Ascending aorta (tissue), 2 donors: ENCODE results near the gene TSC22D3. TPM values are rescaled to one million over a fixed set of nuclear protein-coding genes. Genes with fewer than 3 reads are reported as not detected.

ENCODE experiments used
- DNase-seq, 2 donors: peaks; one replicate each; pipeline ENCODE4 v3.0.0-alpha.2; 2019; ENCODE audit warnings: low spot score in 2 of 2
- H3K27ac ChIP-seq, 2 donors: fragments of 200-600 bp; sonication (generic); one replicate each; pipeline ENCODE4 v1.5.1; 2016 to 2017; ENCODE audit warnings: mild to moderate bottlenecking in 1 of 2
- H3K27me3 ChIP-seq: fragments of 200-600 bp; sonication (generic); one replicate; pipeline ENCODE4 v1.5.1; 2017
- H3K36me3 ChIP-seq, 2 donors: fragments of 200-600 bp; sonication (generic); one replicate each; pipeline ENCODE4 v1.5.1; 2016
- H3K4me1 ChIP-seq, 2 donors: fragments of 200-600 bp; sonication (generic); one replicate each; pipeline ENCODE4 v1.5.1; 2016 to 2017; ENCODE audit warnings: mild to moderate bottlenecking in 1 of 2
- H3K4me3 ChIP-seq, 2 donors: fragments of 200-600 bp; sonication (generic); one replicate each; pipeline ENCODE4 v1.5.1; 2016 to 2017; ENCODE audit warnings: mild to moderate bottlenecking in 1 of 2
- H3K9me3 ChIP-seq, 2 donors: fragments of 200-600 bp; sonication (generic); one replicate each; pipeline ENCODE4 v1.5.1; 2016
- intact Hi-C: fragments of 100-400 bp; cut with DNase I; formaldehyde crosslinking; loops from one replicate; pipeline ENCODE4 v1.15.1; 2023
- total RNA-seq: library from RNA; depleted of rRNA; stranded (reverse); fragments of >200 nt; gene quantifications from one replicate; pipeline ENCODE4 v1.1.0, GENCODE V29; 2016
- TF ChIP-seq, protein P1 (sequence below), 3 experiments: fragments of 200-600 bp in 2 of 3; fragments of 450-650 bp in 1 of 3; sonication (generic) in 2 of 3; IDR thresholded peaks; one replicate each; pipeline ENCODE4 v1.5.1; 2016 to 2019; ENCODE audit warnings: antibody characterized with exemption in 3 of 3, mild to moderate bottlenecking in 1 of 3, moderate library complexity in 1 of 3

The TSC22D3 gene
- total RNA-seq, 1 donor from 2014 or later, result 630 TPM

DNA sequence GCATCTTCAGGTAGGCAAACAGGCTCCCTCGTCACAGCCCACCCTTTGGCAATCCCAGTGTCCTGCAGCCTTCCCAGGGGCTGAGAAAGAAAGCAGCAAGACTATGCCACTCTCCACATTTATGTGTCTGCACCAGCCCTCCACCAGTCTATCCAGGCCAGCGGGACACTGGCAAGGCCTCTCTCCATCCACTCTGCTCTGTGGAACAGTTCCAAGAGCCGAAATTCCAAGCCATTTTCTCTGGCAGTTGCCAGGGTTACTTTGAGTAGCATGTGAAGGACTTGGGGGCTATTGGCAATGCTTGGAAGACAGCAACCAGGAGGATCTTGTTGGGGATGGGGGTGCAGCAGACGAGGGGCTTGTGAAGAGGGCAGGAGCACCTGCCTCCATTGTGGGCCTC, 52.1 kb downstream of the TSC22D3 start:
- H3K9me3 ChIP-seq, result no peaks in the 10 kb centered on the region
- intact Hi-C loops, result no loop called here
- DNase-seq, result no peak
- peaks cover 0 to 11% of the 10 kb centered on the region in 2 donors for H3K4me1 ChIP-seq
- no peak overlapping the region for H3K27ac ChIP-seq
- TF ChIP-seq, protein P1, sequence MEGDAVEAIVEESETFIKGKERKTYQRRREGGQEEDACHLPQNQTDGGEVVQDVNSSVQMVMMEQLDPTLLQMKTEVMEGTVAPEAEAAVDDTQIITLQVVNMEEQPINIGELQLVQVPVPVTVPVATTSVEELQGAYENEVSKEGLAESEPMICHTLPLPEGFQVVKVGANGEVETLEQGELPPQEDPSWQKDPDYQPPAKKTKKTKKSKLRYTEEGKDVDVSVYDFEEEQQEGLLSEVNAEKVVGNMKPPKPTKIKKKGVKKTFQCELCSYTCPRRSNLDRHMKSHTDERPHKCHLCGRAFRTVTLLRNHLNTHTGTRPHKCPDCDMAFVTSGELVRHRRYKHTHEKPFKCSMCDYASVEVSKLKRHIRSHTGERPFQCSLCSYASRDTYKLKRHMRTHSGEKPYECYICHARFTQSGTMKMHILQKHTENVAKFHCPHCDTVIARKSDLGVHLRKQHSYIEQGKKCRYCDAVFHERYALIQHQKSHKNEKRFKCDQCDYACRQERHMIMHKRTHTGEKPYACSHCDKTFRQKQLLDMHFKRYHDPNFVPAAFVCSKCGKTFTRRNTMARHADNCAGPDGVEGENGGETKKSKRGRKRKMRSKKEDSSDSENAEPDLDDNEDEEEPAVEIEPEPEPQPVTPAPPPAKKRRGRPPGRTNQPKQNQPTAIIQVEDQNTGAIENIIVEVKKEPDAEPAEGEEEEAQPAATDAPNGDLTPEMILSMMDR (IDR thresholded peaks at IDR 0.05), result no peak
- no peak overlapping the region for H3K4me3 ChIP-seq
- no peaks in the 10 kb centered on the region for H3K27me3 ChIP-seq
- H3K36me3 ChIP-seq, result no peaks in the 10 kb centered on the region

DNA sequence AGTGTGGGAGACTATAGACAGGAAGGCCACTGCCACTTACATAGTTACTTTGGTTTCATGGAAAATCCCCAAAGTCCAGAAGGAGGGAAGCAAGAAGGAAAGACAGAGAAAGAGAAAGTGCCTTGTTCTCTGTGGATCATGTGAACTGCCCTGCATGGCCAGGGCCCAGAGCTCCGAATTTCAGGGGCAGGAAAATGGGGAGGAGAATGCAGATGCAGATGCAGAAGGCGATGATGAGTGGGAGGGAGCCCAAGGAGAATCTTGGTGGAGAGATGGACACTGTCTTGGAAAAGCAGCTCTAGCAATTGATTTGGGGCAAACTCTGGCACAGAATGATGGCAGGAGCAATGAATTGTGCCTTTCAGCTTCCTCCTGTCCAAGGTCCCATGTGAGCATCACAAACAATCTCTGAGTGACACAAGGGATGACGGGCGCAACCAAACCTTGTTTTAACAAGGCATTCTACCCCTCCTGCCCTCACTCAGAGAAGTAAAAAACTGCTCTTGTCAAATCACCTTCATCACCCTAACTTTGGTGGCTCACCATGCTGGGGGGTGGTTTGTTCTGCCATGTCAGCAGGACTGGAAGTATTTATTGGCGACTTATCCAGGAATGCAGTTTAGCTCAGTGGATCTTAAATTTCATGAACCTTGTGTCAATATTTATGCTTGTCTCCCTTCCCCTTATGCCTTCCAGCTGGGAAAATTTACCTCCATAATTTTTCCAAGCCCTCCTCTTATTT, 53.5 kb downstream of the TSC22D3 start:
- TF ChIP-seq, protein P1 (IDR thresholded peaks at IDR 0.05), result no peak
- no peak overlapping the region for H3K4me3 ChIP-seq
- intact Hi-C loops, result no loop called here

DNA sequence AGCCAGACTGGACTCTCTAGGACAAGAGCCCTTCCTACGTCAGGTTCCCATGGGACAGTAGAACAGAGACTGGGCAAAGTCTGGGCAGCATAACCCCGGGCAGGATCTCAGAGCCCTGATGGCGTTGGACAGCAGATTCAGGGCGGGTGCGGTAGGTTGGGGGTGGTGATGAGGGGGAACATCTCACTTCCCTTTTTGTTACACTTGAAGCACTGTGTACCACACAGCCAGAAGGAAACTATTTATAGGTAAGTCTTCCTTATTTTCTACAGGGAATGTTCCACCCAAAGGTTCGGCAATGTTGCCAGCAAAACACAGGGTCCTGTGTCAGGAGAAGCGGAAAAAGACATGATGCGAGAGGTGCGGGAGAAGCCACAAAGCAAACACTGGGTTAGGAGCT, 54.3 kb downstream of the TSC22D3 start:
- H3K27me3 ChIP-seq, result no peaks in the 10 kb centered on the region
- H3K36me3 ChIP-seq, result peaks cover 0 to 1% of the 10 kb centered on the region in 2 donors
- H3K27ac ChIP-seq, result peak overlapping the region; percentile 12 to 32
- TF ChIP-seq, protein P1 (IDR thresholded peaks at IDR 0.05), result no peak
- intact Hi-C loops, result no loop called here
- no peaks in the 10 kb centered on the region for H3K9me3 ChIP-seq
- no peak for DNase-seq
- no peak overlapping the region for H3K4me3 ChIP-seq
- peaks cover 0 to 4% of the 10 kb centered on the region in 2 donors for H3K4me1 ChIP-seq

More for the DNA sequence above, 53.5 kb downstream of the TSC22D3 start:
- no peaks in the 10 kb centered on the region for H3K36me3 ChIP-seq
- DNase-seq, result no peak
- H3K9me3 ChIP-seq, result no peaks in the 10 kb centered on the region
- peaks cover 0 to 10% of the 10 kb centered on the region in 2 donors for H3K4me1 ChIP-seq
- H3K27me3 ChIP-seq, result no peaks in the 10 kb centered on the region
- peak overlapping the region; percentile 12 to 32 for H3K27ac ChIP-seq

DNA sequence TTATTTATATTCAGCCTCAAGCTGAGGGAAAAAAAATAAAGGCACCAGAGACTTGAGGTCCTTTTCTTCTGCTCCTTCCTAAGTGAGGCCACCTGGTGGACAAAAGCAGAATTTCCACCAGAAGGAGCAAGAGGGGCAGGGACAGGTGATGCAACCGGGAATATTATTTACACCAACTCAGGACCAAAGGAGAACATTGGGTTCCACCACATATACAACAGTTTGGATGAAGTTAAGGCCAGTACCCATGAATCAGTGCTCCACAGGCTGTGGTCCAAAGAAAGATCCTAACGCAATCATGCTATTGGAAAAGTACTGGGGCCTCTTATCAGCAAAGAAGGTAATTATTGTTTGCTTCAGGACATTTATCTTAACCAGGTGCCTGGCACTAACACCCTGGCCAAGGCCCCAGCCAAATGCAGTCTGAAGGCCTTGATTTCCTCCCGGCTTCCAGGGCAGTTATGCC, 57.4 kb downstream of the TSC22D3 start:
- H3K4me3 ChIP-seq, result peak overlapping the region in 1 of 2 donors; percentile 87
- H3K27ac ChIP-seq, result peak overlapping the region; percentile 24 to 96
- peaks cover 0 to 4% of the 10 kb centered on the region in 2 donors for H3K4me1 ChIP-seq
- peak; percentile 47 to 94 for DNase-seq
- H3K27me3 ChIP-seq, result no peaks in the 10 kb centered on the region
- TF ChIP-seq, protein P1 (IDR thresholded peaks at IDR 0.05), result peak; percentile 78 to 79 (median 79)
- H3K9me3 ChIP-seq, result no peaks in the 10 kb centered on the region
- intact Hi-C loops, result loop anchor here (5.0 kb wide), 1 partner anchor 61 kb away; no protein-coding TSS in a partner anchor
- peaks cover 11 to 32% of the 10 kb centered on the region in 2 donors for H3K36me3 ChIP-seq

DNA sequence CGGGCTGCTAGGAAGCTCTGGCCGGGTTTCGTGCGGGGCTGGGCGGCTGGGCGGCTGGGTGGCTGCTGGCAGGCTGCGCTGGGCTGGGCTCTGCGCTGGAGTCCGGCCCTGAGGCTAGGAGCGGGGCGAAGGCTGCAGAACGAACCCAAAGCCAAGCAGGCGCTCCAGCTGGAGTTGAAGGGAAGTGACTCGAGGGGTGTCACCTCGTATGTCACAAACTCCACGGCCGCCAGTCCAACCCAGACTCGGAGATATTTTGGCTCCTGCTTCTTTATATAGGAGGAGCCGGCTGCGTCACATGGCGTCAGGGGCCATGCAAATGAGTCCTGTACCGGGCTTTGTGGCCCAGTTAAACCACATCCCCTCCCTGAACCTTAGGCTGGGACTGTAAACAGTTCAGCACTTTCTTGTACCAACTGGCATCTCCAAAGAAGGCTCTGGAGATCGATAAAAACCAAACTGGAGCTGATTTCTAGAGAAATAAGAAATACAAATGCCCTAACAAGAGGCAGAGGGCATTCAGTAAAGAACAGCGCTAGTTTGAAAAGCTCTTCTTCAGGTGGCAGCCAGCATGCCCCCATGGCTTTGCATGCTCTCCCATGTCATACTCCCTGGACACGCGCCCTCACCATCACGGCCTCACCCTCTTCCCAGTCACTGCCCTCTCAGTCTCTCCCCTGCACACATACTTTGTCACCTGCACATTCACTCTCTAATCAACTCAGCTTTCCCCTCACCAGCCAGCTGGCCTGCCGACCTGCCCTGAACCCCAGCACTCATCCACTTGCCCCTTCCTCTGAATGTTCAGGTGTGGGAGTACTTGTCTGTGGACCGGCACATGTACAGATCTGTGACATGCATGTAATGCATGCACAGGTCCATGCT, 58.5 kb downstream of the TSC22D3 start:
- intact Hi-C loops, result loop anchor here (1.0 to 5.0 kb wide), 3 partner anchors 43 to 60 kb away; partner anchors contain the start of gene NCBP2L
- Histone ChIP-seq H3K4me1 (peaks cover 0 to 4% of the 10 kb centered on the region in 2 donors), H3K27me3 (no peaks in the 10 kb centered on the region), H3K36me3 (peaks cover 11 to 32% of the 10 kb centered on the region in 2 donors), H3K4me3 (peak overlapping the region; percentile 74 to 87), H3K27ac (peak overlapping the region; percentile 96 to 97), H3K9me3 (no peaks in the 10 kb centered on the region)
- TF ChIP-seq, protein P1 (IDR thresholded peaks at IDR 0.05), result peak in 1 of 3 experiments; percentile 4
- peak; percentile 89 to 96 for DNase-seq
